ENCODE measurements around the gene AATK. TPM values are rescaled to one million over a fixed set of nuclear protein-coding genes. Genes with fewer than 3 reads are reported as not detected.

Gene AATK
- total and polyA plus RNA-seq, 2 of the 4 experiments (the other 2 are of a cell fraction) = under 0.01 to 0.21 TPM

GRCh38 chr17:81124377-81124776 is 41.6 kb downstream of the AATK start:
- ATAC-seq (ENCODE audit: low read depth) = no peak
- CTCF ChIA-PET = no interaction called here
- dilution Hi-C loops (cut with HindIII; ENCODE audit: low sequenced_read_pairs, unreplicated experiment) = no loop called here

More at GRCh38 chr17:81124377-81124776, 41.6 kb downstream of the AATK start:
- no peak overlapping the region for H2BK120ac ChIP-seq (ENCODE audit: low read depth, low read length)
- POLR2A ChIA-PET (ENCODE audit: unreplicated experiment) = no interaction called here
- no peak overlapping the region for H2BK5ac ChIP-seq (ENCODE audit: low read depth, low read length, poor library complexity, severe bottlenecking)
- H4K8ac ChIP-seq (ENCODE audit: low read depth in 2 of 2, low read length in 2 of 2) = no peak overlapping the region
- H3K56ac ChIP-seq (ENCODE audit: extremely low read depth, insufficient read depth, low read length) = no peak overlapping the region
- H3K4me1 ChIP-seq (ENCODE audit: control insufficient read depth, insufficient read depth, low read length) = peaks cover under 1% of the 10 kb centered on the region
- no peak overlapping the region for H3K18ac ChIP-seq (ENCODE audit: low read depth, low read length)
- no peak overlapping the region for H3K9ac ChIP-seq (ENCODE audit: low read depth, low read length)
- H4K91ac ChIP-seq (ENCODE audit: insufficient read depth, low read depth, low read length) = no peak overlapping the region
- no peak overlapping the region for H2AK5ac ChIP-seq (ENCODE audit: low read depth, low read length)
- H3K27ac ChIP-seq (ENCODE audit: insufficient read depth, low read length) = no peak overlapping the region
- no peak for DNase-seq
- no peak overlapping the region for H2BK20ac ChIP-seq (ENCODE audit: low read depth, low read length)
- H3K9me1 ChIP-seq (ENCODE audit: insufficient read depth, low read length) = no peaks in the 10 kb centered on the region
- H3K36me3 ChIP-seq (ENCODE audit: control insufficient read depth, insufficient read depth, low read length) = no peaks in the 10 kb centered on the region
- H3K4ac ChIP-seq (ENCODE audit: low read depth, low read length) = no peak overlapping the region
- intact Hi-C loops (cut with micrococcal nuclease) = no loop called here
- 79% methylated on average over 4 of the region's 18 CpGs; no CpG with 5 or more reads in 1 of the 2 experiments for WGBS, 2 experiments (ENCODE audit: extremely low coverage in 2 of 2, insufficient read length in 1 of 2)
- H3K4me3 ChIP-seq (ENCODE audit: insufficient read depth, low read depth, low read length) = no peak overlapping the region
- no peak overlapping the region for H2AFZ ChIP-seq (replicated peaks; ENCODE audit: low read length, poor library complexity)
- no peak overlapping the region for H2AK9ac ChIP-seq (replicated peaks; ENCODE audit: low read depth, low read length, poor library complexity)
- no peaks in the 10 kb centered on the region for H3K9me3 ChIP-seq (ENCODE audit: control insufficient read depth, insufficient read depth, low read length)
- in situ Hi-C loops (cut with MboI; ENCODE audit: low sequenced_read_pairs) = no loop called here
- no peak overlapping the region for H4K5ac ChIP-seq (ENCODE audit: low read depth, low read length)
- H3K23ac ChIP-seq (ENCODE audit: low read depth, low read length) = no peak overlapping the region
- TF ChIP-seq CHD1 (IDR thresholded peaks at IDR 0.05; ENCODE audit: low read depth, low read length) (no peak), ELK1 (IDR thresholded peaks at IDR 0.05; ENCODE audit: borderline replicate concordance, low read depth, low read length) (no peak), POLR2A (IDR thresholded peaks at IDR 0.05; ENCODE audit: low read depth, low read length) (no peak), MXI1 (IDR thresholded peaks at IDR 0.05; ENCODE audit: borderline replicate concordance, low read depth, low read length) (no peak), BHLHE40 (IDR thresholded peaks at IDR 0.05; ENCODE audit: low read depth, low read length) (no peak), MAFK (IDR thresholded peaks at IDR 0.05; ENCODE audit: low read depth, low read length) (no peak), CTCF (conservative IDR thresholded peaks at IDR 0.05; ENCODE audit: low read depth, low read length) (no peak), SMC3 (IDR thresholded peaks at IDR 0.05; ENCODE audit: low read depth, low read length) (no peak), RAD21 (IDR thresholded peaks at IDR 0.05; ENCODE audit: low read length) (no peak), CEBPB (IDR thresholded peaks at IDR 0.05; ENCODE audit: low read depth, low read length) (no peak), MAZ (IDR thresholded peaks at IDR 0.05; ENCODE audit: borderline replicate concordance, low read depth, low read length) (no peak), NFE2L2 (IDR thresholded peaks at IDR 0.05; ENCODE audit: low read depth, low read length) (no peak), USF2 (IDR thresholded peaks at IDR 0.05; ENCODE audit: low read depth, low read length) (no peak), RCOR1 (IDR thresholded peaks at IDR 0.05; ENCODE audit: insufficient replicate concordance, low read length) (no peak), FOS (IDR thresholded peaks at IDR 0.05; ENCODE audit: low read depth, low read length) (no peak), RFX5 (IDR thresholded peaks at IDR 0.05; ENCODE audit: low read depth, low read length) (no peak)
- no peak overlapping the region for H2BK15ac ChIP-seq (ENCODE audit: low read depth, low read length)
- no TSS peak for BruUV-seq (replicated peaks)
- no peak overlapping the region for H3K14ac ChIP-seq (replicated peaks; ENCODE audit: low read depth, low read length)
- H4K20me1 ChIP-seq (ENCODE audit: insufficient read depth, low read length) = no peaks in the 10 kb centered on the region
- H3K79me1 ChIP-seq (ENCODE audit: low read depth in 1 of 2, low read length in 2 of 2) = no peaks in the 10 kb centered on the region
- peaks cover 44% of the 10 kb centered on the region for H3K27me3 ChIP-seq (ENCODE audit: control insufficient read depth, insufficient read depth, low read length)
- no peak overlapping the region for H3K4me2 ChIP-seq (ENCODE audit: low read depth, low read length)

Measured in IMR-90 (cell line).